ENCODE data around the gene ANKMY1. TPM values are rescaled to one million over a fixed set of nuclear protein-coding genes. Genes with fewer than 3 reads are reported as not detected.
"Not testable (repeated sequence)": the region's sequence is repeated elsewhere in the genome, so short reads cannot be mapped to it uniquely, and the experiment has no call there.

Gene ANKMY1
- polyA plus RNA-seq, 4 donors: 10.0 to 18.6 (median 12.9) TPM

- DNase-seq (ENCODE audit: low read depth in 4 of 4, low spot score in 2 of 4): no peak
Observed at GRCh38 chr2:240508832-240509545, 48.8 kb downstream of the ANKMY1 start.

DNA sequence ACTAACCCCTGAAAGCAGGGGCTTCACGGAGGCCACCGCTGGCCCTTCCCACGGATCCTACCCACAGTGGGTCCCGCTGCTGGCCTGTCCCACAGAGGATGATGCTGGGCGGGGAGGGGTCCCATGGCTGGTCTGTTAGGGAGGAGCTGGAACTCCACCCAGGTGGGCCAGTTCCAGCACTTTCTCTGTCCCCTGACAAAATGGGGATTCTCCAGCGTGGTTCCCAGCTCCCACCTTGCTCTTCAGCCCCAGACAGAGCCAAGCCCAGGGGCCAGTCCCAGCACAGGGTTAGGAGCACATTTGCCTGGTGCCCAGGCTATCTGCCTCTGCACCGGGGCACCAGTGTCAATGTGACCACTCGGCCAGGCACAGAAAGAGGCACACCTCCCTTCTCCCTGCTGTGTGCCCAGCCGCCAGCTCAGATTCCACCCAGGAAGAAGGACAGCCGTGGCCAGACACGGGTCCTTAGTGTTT lies 50.0 kb downstream of the ANKMY1 start:
- DNase-seq (ENCODE audit: low read depth in 4 of 4, low spot score in 2 of 4): no peak

GRCh38 chr2:240507060-240507777 lies 50.6 kb downstream of the ANKMY1 start:
- DNase-seq (ENCODE audit: low read depth in 4 of 4, low spot score in 2 of 4): no peak

GRCh38 chr2:240506406-240507059 lies 51.3 kb downstream of the ANKMY1 start:
- no peak for DNase-seq (ENCODE audit: low read depth in 4 of 4, low spot score in 2 of 4)

- no peak for DNase-seq (ENCODE audit: low read depth in 4 of 4, low spot score in 2 of 4)
Observed at GRCh38 chr2:240505910-240506309, 51.9 kb downstream of the ANKMY1 start.

DNA sequence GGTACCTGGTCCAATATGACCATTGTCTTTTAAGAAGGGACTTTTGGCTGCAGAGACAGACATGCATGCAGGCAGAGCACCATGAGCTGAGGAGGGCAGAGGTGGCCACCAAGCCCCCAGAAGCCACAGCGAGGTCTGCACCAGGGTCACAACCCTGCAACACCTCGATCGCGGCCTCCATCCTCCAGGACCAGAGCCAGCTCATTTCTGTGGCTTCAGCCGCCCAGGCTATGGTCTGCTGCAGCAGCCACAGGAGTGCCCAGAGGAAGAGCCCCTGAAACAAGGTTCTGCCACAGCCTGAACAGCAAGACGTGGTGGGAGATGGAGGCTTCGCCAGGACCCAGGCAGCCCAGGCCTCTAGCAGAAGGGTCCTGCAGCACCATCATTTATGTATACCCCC lies 53.9 kb downstream of the ANKMY1 start:
- no peak for DNase-seq (ENCODE audit: low read depth in 4 of 4, low spot score in 2 of 4)

DNA sequence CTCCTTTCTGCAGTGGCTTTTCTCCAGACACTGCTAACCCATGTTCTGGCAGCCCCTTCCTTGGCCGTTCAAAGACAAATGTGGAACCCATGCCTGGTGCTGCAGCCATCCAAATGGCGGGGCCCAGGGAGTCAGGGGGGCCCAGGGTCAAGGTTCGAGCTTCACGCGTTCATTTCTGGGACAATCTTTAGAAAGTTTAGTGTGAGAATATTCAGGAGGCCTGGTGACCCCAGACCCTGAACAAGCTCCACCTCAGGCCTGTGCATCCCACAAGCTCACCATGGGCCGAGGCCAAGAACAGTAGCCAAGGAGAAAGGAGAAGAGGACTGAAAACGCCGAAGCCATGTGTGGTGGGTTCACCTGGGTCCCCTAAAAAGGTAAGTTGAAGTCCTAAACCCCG lies 54.4 kb downstream of the ANKMY1 start:
- DNase-seq (ENCODE audit: low read depth in 4 of 4, low spot score in 2 of 4): no peak

GRCh38 chr2:240502430-240503121 lies 55.2 kb downstream of the ANKMY1 start:
- no peak for DNase-seq (ENCODE audit: low read depth in 4 of 4, low spot score in 2 of 4)

DNA sequence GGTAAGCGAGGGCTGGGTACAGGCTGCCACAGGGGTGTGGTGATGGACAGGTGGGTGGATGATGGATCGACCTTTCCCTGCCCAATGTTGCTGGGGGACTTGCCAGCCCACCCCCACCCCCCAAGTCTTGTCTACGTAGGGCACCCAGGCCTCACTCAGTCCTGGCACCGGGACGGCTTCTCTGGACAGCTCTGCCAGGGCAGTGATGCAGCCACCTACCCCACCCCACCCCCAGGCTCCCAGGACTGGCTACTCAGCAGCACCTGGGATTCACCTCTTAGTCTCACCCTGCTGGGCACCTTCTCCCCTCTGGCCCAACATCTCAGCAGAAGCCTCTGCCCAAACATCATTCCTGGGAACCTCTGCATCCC lies 55.7 kb downstream of the ANKMY1 start:
- DNase-seq (ENCODE audit: low read depth in 4 of 4, low spot score in 2 of 4): no peak

GRCh38 chr2:240501531-240501991 lies 56.2 kb downstream of the ANKMY1 start:
- no peak for DNase-seq (ENCODE audit: low read depth in 4 of 4, low spot score in 2 of 4)

DNA sequence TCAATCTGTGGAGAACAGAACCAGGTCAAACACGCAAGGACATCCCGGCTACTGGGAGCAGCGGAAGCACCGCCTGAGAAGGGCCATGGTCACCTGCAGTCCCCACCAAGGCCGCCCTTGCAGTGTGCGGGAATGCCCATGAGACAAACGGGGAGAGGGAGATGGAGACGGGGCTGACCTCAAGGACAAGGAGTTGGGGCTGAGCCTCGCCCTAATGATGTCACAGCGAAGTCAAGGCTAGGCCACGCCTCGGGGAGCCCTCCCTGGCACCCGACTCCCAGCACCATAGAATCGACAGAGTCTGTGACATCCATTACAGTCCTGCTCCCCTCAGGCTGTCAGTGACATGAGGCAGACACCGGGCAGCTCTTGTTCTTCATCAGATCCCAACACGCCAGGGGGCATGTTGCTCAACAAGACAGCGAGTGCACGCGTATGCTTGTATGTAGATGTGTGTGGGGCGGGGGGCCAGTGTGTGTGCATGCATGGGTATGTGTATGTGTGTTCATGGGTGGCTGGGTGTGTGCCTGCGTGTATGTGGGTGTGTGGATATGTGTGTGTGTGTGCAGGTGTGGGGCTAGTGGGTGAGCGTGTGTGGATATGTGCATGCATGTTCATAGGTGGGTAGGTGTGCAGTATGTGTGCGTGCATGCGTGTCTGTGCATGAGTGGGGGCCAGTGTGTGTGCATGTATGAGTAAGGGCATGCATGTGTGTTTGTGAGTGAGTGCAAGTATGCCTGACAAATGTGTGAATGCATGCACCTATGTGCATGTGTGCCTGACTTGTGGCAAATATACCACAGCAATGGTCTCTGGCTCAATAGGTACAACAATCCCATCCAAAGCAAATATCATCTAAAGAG lies 57.0 kb downstream of the ANKMY1 start:
- DNase-seq (ENCODE audit: low read depth in 4 of 4, low spot score in 2 of 4): no peak

DNA sequence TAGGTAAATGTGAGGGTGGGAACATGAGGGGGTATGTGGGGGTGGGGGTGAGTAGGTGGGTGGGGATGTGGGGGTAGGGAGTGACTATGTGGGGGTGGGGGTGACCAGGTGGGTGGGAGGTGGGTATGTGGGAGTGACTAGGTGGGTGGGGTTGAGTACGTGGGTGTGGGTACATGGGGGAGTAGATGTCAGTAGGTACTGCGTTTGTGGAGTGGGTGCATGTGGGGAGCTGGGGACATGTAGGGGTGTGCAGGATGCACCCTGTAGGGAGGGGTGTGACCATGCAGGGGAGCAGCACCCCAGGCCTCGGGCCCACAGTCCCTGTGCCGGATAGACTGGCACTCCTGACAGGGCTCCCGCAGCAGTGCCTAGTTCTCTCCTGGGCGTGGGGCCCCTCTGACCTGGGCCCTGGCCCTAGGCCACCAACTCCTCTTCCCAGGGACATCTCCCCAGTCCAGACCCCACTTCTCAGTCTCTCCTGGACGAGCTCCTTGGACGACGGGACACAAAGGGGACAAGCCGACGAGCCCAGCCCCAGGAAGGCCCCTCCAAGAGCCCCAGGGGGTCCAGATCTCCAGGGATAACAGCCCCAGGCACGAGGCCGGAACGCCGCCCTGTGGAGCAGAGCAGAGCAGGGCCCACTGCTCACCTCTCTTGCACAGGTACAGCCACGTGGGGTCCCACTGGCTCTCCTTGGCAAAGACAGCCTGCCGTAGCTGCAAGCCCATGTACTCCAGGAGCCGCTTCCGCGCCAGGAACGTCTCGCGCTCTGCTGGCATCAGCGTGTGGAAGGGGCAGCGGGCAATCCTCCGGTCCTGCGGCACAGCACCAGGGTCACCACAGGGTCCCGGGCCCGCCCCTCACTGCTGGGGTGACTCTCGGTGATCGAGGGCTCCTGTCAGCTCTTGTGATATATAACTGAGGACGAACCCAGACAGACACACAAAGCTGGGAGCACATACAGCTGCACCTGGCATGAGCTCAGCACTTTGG lies 58.2 kb downstream of the ANKMY1 start:
- no peak for DNase-seq (ENCODE audit: low read depth in 4 of 4, low spot score in 2 of 4)

DNA sequence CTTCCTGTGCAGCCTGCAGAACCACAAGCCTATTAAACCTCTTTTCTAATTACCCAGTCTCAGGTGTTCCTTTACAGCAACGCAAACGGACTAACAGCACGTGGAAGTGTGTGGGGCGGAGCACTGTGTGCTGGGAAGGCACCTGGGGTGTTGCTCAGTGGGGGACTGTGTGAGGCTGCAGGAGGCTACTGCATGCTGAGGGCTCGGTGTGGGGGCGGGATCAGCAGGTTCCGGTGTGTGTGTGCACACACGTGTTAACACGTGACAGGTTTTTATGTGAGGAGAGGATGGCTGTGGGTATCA lies 58.9 kb downstream of the ANKMY1 start:
- no peak for DNase-seq (ENCODE audit: low read depth in 4 of 4, low spot score in 2 of 4)

- DNase-seq (ENCODE audit: low read depth in 4 of 4, low spot score in 2 of 4): no peak
Observed at GRCh38 chr2:240498171-240498957, 59.4 kb downstream of the ANKMY1 start.

DNA sequence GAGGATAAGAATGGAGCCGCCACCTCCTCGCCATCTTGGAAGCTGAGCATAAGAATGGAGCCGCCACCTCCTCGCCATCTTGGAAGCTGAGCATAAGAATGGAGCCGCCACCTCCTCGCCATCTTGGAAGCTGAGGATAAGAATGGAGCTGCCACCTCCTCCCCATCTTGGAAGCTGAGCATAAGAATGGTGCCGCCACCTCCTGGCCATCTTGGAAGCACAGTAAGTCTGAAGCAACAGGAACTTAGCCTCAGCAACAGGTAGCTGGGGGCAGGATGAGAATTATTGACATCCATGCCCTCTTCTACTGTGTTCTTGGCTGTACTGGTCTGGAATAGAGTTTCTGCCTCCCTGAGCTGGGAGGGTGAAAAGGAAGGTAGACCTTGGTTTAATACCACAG lies 60.7 kb downstream of the ANKMY1 start:
- DNase-seq (ENCODE audit: low read depth in 4 of 4, low spot score in 2 of 4): not testable (repeated sequence)

- DNase-seq (ENCODE audit: low read depth in 4 of 4, low spot score in 2 of 4): not testable (repeated sequence)
Observed at GRCh38 chr2:240494942-240495341, 62.8 kb downstream of the ANKMY1 start.

GRCh38 chr2:240494194-240494793 lies 63.5 kb downstream of the ANKMY1 start:
- DNase-seq (ENCODE audit: low read depth in 4 of 4, low spot score in 2 of 4): no peak

DNA sequence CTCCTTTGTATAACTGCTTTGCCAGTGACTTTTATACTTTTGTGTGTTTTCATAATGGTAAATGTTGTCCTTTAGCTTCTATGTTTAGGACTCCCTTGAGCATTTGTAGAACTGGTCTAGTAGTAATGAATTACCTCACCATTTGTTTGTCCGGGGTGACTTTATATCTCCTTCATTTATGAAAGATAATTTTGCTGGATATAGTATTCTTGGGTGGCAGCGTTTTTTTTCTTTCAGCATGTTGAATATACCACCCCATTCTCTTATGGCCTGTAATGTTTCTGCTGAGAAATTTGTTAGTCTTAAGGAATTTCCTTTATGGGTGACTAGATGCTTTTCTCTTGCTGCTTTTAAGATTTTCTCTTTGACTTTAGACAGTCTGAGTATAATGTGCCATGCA lies 66.3 kb downstream of the ANKMY1 start:
- no peak for DNase-seq (ENCODE audit: low read depth in 4 of 4, low spot score in 2 of 4)
